ENCODE data around the gene GGTLC2.

DNA sequence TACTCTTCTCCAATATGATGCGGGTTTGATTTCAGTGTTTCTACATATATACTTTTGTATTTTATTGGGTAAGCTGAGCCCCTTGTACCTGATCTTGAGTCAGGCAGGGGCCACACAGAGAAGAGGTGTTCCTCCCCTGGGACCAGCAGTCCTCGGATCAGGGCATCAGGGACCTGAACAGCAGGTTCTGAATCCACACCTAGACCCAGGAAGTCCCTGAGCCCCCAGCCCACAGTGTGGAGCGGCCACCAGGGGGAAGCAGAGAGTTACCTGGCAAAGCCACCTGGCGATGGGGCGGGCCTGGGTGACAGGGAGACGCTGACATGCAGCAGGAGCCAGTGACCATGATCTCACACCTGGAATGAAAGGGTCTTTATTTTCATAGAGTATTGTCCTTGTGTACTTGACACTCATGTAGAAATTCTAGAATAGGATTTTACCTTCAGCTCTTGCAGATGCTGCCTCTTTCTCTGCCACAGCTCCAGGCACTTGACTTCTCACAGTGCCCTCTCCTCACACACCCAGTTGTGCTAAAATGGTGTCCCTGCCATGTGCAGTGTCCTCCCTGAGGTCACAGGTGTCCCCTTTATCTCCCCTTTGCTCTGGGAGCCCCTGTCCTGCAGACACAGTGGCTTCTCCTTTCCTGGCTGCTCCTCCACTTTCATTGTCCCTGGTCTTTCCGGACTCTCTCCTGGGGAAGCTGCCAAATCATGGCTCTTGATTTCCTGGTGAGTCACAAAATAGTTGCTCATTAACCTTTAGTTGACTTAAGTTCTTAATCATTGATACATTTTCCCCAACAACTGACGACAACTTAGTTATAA lies 48.5 kb downstream of the GGTLC2 start:
- TF ChIP-seq CTCF (IDR thresholded peaks at IDR 0.05) (no peak), POLR2A (IDR thresholded peaks at IDR 0.05) (no peak)

Data from lower leg skin (tissue), 3 donors.